ENCODE results near the gene POLR1C.

Gene POLR1C

DNA sequence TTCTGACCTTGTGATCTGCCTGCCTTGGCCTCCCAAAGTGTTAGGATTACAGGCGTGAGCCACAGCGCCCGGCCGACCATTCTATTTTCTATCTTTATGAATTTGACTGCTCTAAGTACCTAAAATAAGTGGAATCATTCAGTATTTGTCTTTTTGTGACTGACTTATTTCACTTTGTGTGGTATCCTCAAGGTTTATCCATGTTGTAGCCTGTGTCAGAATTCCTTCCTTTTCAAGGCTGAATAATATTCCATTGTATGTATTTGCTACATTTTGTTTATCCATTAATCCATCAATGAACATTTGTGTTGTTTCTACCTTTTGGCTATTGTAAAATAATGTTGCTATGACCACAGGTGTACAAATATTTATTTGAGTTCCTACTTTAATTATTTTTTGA lies 44.4 kb upstream of the POLR1C start:
- TF ChIP-seq, protein P1, sequence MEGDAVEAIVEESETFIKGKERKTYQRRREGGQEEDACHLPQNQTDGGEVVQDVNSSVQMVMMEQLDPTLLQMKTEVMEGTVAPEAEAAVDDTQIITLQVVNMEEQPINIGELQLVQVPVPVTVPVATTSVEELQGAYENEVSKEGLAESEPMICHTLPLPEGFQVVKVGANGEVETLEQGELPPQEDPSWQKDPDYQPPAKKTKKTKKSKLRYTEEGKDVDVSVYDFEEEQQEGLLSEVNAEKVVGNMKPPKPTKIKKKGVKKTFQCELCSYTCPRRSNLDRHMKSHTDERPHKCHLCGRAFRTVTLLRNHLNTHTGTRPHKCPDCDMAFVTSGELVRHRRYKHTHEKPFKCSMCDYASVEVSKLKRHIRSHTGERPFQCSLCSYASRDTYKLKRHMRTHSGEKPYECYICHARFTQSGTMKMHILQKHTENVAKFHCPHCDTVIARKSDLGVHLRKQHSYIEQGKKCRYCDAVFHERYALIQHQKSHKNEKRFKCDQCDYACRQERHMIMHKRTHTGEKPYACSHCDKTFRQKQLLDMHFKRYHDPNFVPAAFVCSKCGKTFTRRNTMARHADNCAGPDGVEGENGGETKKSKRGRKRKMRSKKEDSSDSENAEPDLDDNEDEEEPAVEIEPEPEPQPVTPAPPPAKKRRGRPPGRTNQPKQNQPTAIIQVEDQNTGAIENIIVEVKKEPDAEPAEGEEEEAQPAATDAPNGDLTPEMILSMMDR (IDR thresholded peaks at IDR 0.05; ENCODE audit: insufficient read depth, missing control alignments), result no peak
- FAIRE-seq (no peak), DNase-seq (ENCODE audit: insufficient read length, low spot score) (no peak)

DNA sequence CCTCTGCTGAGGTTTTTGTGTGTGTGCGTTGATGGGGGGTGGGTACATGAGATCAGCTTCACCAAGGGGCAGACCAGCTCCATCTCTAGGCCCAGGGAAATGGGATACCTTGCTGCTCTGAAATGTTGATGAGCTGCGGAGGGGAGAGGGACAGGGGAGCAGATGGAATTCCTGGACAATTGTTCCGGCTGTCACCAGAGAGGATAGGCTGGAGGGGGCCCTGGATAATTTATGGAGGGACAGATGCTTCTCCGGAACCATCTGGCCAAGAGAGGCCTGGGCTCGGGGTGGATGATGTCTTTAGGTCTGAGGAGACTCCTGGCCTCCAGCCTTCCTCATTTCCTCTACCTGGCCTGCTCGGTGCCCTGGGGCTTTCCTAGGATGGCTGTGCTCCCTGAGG lies 41.4 kb upstream of the POLR1C start:
- no peak for FAIRE-seq

DNA sequence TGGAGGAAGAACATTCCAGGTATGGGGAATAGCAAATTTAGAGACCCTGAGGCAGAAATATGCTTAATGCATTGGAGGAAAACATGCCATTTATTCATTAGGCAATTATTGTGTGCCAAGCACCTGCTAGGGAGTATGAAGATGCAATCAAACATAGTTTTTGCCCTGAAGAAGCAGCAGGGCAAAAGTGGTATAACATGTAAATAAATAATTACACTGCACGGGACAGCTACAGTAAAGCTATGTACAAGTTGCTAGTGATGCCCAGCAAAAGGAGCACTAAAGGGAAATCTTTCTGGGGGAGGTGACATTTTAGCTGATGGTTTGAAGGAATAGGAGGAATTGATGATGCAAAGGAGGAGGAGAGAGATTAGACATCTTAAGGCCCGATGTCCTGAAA lies 40.1 kb upstream of the POLR1C start:
- DNase-seq (ENCODE audit: insufficient read length, low spot score), result no peak
- TF ChIP-seq, protein P1 (IDR thresholded peaks at IDR 0.05; ENCODE audit: insufficient read depth, missing control alignments), result no peak
- FAIRE-seq, result no peak

More for the DNA sequence above, 41.4 kb upstream of the POLR1C start:
- DNase-seq (ENCODE audit: insufficient read length, low spot score), result no peak
- TF ChIP-seq, protein P1 (IDR thresholded peaks at IDR 0.05; ENCODE audit: insufficient read depth, missing control alignments), result no peak

DNA sequence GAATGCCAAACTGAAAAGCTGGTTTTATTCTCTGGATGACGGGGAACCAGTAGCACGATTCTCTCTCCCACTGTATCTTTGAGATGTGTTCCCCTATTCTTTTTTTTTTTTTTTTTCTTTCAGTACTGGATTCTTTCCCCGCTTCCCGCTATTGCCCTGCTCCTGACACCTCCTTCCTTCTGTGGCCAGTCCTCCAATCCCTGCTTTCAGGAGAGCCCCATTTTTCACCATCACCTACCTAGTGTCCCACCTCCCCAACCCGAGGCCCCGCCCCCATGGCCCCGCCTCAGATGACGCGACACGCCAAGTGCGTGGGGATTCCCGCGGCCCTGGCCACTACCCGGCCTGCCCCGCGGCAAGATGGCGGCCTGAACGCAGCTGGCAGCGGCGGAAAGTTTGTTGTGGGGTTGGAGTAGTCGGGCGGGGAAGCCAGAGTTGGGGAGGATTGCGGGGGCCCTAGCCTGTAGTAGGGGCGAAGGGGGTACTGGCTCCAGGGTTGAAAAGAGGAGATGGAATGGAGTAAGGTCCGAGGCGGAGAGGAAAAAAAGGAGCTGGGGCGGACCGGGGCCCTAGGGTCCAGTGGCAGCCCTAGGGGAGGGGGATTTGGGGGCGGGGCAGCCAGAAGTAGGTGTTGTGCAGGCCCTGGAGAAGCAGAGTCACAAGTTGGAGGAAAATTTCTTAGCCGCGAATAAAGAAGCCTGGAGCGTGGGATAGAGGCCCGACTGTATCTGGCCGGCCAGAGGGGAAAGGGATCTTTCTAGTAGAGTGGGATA lies 39.5 kb upstream of the POLR1C start, which contains the start of gene TJAP1:
TJAP1 (plus strand) TSS at position 336 of the 773 bp plus-strand sequence. CDS start 21,432 bp downstream, outside the sequence.
- peak; percentile 88 for DNase-seq (ENCODE audit: insufficient read length, low spot score)
- no peak for FAIRE-seq
- TF ChIP-seq, protein P1 (IDR thresholded peaks at IDR 0.05; ENCODE audit: insufficient read depth, missing control alignments), result no peak

DNA sequence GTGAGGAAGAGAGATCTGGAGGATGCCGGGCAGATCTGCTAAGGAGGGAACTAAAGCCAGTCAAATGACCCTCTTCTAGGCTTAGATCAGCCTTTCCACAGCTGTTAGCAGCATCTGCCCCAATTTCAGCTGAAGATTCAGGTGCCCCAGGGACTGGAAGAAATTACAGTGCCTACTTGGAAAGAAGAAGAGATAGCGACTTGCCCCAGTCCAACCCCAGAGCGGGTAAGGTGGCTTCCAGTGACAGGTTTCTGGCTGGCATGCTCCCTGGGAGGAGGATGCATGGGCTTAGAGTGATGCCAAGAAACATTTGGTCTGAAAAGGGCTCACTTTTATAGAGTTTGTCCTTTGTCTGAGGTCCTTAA lies 38.9 kb upstream of the POLR1C start:
- no peak for FAIRE-seq
- TF ChIP-seq, protein P1 (IDR thresholded peaks at IDR 0.05; ENCODE audit: insufficient read depth, missing control alignments), result no peak
- DNase-seq (ENCODE audit: insufficient read length, low spot score), result no peak

DNA sequence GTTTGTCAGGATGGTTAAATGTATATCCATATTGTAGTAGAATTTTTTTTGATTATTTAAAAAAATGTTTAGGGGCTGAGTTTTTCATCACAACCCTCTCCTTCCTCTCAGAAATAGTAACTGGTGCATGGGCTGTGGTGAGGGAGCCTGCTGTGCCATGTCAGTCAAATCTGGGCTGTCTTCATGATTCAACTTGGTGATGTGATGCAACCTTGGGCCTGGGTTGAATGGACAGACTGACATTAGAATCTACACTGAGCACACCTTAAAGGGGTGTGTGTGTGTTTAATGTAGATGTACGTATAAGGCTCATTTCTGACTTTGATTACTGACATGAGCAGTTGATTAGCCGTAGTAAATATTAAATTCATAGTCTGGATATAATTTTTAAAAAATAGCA lies 35.8 kb upstream of the POLR1C start:
- DNase-seq (ENCODE audit: insufficient read length, low spot score) (no peak), FAIRE-seq (no peak)
- TF ChIP-seq, protein P1 (IDR thresholded peaks at IDR 0.05; ENCODE audit: insufficient read depth, missing control alignments), result no peak

DNA sequence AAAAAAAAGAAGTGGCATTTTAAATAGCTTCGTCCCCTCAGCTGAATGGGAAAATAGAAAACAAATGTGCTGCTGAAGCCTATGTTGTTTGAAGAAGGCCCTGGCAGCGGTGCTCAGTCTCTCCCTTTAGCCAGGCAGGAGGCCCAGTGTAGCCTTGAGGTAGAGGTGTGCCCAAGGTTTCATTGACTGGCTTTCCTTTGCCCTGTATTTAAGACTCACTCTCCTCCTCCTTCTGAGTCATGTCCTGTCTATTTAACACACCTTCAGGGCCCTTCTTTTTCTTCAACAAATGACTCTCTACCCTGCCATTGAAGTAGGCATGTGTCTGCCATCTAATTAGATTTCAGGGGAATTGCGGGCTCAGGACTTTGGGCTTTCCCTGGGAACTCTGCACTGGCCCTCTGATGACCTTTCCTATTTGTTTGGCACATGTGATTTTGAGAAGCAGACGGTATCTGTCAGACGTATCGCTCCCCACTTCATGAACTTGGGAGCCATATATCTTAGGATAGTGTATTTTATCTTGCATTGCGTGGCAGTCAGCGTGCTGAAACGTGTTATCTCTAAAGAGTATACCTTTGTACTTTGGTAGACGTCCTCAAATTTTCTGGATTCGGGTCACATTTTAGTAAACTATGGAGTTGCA lies 35.2 kb upstream of the POLR1C start:
- DNase-seq (ENCODE audit: insufficient read length, low spot score) (no peak), FAIRE-seq (no peak)
- TF ChIP-seq, protein P1 (IDR thresholded peaks at IDR 0.05; ENCODE audit: insufficient read depth, missing control alignments), result no peak

Data from D721Med (cell line).